HS-27A (cell line): ENCODE results near the gene MS4A15.
A peak's percentile ranks its signal among the peaks of the same experiment; 100 is the strongest.
"Not testable (repeated sequence)": the region's sequence is repeated elsewhere in the genome, so short reads cannot be mapped to it uniquely, and the experiment has no call there.

Source experiments
- DNase-seq: peaks from one replicate; pipeline ENCODE4 v3.0.0-alpha.2; 2012; ENCODE audit warnings: low read depth, missing footprints

Gene MS4A15

DNA sequence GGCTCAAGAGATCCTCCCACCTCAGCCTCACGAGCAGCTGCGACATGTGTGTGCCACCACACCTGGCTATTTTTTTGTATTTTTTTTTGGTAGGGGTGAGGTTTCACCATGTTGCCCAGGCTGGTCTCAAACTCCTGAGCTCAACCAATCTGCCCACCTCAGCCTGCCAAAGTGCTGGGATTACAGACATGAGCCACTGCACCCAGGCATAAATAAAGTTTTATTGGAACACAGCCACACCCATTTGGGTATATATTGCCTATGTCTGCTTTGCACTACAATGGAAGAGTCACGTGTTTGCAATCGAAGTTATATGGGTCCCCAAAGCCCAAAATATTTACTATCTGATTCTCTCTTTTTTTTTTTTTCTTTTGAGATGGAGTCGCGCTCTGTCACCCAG is 1.8 kb upstream of the MS4A15 start:
- no peak for DNase-seq

DNA sequence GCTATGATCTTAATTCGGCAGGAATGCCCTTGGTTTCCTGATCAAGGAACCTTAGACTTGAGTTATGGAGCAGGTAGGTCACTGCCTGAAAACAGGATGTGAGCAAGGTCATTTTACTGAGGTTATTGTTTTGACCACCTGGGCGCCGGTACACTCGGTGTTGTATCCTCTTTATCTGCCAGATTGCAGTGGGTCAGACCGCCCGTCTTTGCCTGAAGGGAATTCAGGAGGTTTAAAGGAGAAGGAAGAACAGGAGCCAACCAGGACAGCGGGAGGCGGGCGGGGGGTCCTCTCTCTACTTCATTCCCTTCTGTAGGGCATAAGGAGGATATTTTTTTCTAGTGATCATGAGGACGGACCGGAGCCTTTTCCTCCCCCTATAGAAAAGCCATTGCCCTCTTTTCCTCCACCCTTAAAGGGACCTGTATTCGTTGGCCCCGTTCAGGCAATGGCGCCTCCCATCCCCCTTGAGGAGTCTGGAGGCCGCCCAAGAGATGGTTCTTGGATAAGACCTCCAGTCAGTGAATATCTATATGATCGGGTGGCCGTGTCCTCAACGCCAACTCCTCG is 649 bp downstream of the MS4A15 start:
- no peak for DNase-seq

DNA sequence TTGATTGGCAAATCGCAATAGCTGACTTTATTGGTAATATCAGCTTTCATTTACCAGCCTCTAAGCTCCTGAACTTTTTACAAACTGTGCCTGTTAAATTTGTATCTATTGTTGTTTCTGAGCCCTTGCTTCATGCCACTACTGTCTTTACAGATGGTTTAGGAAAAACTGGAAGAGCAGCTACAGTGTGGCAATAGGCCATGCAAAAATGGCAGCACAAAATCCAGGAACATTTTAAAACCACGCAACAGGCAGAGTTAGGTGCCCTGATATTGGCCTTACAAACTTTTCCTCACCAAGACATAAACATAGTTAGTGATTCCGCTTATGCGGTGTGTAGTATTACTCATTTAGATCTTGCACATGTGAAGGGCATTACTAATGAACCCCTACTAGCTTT is 2.0 kb downstream of the MS4A15 start:
- not testable (repeated sequence) for DNase-seq

DNA sequence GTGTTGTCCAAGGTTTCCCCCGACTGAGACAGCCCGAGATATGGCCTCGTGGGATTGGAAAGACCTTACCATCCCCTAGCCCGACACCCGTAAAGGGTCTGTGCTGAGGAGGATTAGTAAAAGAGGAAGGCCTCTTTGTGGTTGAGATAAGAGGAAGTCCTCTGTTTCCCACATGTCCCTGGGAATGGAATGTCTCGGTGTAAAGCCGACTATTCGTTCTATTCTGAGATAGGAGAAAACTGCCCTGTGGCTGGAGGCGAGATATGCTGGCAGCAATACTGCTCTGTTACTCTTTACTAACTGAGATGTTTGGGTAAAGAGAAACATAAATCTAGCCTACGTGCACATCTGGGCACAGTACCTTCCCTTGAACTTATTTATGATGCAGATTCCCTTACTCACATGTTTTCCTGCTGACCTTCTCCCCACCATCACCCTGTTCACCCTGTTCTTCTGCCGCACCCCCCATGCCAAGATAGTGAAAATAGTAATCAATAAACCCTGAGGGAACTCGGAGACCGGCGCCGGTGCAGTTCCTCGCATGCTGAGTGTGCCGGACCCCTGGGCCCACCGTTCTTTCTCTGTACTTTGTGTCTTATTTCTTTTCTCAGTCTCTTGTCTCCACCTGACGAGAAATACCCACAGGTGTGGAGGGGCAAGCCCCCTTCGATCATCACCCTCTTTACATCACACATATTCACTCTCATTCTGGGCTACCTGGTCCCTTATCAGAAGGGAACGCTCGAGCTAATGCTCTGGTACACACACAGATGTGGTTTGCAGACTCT is 3.0 kb downstream of the MS4A15 start:
- DNase-seq: not testable (repeated sequence)

DNA sequence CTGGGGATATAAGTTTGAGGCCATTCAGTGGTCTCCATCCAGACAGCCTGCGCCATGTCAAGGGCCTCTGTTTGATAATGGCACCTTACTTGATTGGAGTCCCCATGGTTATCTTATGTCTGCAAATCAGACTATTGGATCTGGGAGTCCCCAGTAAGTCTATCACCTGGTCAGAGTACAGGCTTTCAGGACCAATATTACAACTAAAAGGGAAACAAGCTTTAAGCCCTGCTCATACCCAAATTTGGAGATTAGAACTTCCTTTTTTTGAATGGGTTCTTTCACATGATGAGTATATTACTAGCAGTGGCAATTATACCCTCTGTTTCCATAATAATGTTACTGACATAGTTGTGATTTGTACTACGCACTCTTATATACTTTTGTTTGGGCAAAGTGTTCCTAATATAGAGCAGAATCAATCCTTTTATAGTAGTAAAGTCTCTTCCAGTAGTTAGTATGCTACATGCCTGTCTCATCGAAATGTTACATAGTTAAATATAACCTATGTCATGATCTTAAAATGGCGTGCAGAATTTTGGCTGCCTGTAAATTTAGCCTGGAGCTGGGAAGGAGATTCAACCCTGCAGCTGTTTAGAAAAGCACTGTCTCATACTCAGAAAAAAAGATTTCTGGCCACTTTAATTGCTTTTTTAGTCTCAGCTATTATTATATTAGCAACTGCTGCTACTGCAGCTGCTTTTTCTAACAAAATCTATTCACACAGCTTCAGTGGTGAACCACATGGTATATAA is 4.9 kb downstream of the MS4A15 start:
- no peak for DNase-seq

DNA sequence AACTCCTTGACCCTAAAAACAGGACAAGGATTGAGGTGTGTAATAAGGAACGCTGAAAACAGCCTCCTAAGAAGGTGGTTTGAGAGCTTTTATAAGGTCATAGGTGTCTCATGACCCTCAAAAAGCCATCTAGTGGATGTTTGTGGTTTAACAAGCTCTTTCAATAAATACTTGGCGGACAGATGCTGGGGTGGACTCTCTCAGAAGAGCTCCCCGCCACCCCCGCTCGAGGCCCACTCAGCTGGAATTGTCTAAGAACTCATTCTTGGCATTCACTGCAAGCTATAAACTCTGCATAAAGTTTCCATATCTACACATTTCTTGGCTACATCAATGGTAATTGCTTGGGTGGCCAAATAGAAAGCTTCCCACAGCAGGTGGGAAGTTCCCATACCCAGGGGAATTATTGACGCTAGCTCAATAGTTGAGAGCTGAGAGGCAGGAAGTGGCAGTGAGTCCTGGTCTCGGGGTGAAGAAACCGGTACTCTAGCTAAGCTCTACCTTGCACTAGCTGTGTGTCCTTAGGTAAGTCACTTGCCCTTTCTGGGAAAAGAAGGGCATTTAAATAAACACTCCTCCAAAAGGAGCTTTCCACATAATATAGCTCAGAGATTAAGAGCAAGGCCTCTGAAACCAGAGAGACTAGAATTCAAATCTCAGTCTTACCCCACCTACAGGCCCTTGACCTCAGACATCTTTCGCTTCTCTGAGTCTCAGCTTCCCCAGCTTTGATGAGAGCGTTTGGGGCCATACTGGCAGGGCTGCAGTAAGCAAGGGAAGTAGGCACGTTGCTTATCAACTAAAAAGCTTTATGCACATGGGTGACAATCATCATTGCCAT is 6.4 kb downstream of the MS4A15 start:
- DNase-seq: no peak

DNA sequence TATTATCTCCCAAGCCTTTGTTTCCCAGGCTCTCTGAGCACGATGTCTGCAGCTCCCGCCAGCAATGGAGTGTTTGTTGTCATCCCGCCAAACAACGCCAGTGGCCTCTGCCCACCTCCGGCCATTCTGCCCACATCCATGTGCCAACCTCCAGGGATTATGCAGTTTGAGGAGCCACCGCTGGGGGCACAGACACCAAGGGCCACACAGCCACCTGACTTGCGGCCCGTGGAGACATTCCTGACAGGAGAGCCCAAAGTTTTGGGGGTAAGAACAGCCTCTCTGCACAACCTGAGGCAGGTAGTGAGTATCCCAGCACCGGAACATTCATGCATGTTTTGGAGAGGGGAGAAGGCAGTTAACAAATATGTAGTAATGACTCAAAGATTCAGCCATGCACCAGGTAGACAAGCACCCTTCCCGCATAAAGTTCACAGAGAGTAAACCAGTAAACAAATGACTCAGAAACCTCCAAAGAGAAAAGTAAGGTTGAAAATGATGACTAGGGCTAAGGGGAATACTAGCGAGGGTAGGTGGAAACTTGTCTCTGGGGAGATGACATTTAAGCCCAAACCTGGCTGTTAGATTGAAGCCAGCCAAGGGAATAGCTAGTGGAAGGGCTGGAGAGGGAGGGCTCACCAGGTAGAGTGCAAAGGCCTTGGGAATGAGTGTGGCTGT is 7.2 kb downstream of the MS4A15 start:
- no peak for DNase-seq

DNA sequence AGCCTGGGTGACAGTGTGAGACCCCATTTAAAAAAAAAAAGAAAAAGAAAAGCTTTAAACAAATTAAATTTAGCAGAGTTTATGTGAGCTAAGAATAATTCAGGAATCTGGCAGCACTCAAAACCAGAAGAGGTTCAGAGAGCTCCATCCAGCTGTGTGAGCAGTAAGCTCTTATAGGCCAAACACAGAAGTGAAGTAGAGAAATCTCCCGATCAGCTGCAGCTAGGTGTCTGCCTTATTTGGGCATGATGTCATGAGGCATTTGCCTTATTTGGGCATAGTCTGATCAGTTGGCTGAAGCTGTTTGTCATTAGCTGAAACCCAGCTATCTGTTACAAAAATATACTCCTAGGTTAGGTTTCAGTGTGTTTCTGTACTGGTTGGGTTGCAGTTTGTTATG is 8.2 kb downstream of the MS4A15 start:
- DNase-seq: no peak

DNA sequence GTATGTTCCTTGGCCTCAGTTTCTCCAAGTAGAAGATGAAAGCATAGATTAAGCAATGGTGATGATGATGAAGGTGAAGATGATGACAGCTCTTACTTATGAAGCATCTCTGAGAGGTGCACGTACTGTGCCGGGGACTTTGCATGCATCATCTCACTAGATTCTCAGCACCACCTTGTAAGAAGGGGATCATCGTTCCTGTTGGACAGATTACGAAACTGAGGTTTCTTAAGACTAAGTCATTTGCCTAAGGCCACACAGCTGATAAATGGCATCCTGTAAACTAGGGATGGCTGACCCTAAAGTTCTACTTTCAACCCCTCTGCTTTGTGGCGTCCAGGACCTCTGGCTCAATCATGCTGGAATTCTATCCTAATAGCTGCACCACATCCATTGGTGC is 8.7 kb downstream of the MS4A15 start:
- DNase-seq: no peak

DNA sequence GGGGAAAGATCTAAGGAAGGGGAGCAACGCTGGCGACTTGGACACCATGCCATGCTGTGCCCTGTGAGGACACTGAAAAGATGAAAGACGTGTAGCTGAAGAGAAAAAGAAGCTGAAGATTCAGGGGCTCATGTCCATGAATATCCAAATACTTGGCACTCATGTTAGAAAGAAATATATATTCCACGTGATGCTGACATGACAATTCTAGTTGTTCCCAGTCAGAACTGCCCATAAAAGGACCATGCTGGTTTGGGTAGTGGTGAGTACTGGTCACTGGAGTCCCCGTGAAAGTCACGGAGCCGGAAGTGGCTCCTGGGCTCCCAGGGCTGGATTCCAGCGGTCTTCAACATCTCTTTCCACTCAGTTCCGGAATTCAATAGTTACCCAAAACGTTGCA is 9.9 kb downstream of the MS4A15 start:
- DNase-seq: no peak

DNA sequence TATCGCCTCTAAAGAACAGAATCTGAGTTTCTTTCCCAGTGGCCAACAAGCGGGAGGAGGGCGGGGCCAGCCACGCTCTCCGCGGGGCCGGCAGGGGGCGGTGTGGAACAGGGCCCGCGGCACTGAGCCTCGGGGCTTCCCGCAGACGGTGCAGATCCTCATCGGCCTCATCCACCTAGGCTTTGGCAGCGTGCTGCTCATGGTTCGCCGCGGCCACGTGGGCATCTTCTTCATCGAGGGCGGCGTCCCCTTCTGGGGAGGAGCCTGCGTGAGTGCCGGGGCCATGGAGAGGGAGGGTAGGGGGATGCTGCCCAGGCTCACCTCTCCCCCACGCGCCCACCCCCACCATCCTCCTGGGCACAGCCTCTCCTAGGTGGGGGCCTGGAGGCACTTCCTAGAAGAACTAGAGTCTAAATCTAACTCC is 10.7 kb downstream of the MS4A15 start:
- DNase-seq: no peak

DNA sequence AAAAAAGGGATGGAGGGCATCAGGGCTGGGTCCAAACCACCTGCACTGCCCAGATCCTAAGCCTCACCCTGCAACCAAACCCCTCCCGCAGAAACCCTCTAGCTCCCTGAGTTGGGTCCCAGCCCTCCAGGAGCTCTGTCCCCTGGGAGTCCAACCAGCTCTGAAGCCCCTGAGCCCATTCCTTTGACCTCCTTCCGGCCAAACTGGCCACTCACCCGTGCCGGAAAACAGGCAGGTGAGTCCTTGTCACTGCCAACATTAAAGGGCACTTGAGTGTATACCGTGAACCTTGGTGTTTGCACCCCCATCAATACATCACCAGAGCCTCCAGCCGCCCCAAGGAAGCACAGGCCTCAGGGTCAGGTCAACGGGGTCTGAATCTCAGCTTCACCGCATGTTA is 11.5 kb downstream of the MS4A15 start:
- DNase-seq: no peak

DNA sequence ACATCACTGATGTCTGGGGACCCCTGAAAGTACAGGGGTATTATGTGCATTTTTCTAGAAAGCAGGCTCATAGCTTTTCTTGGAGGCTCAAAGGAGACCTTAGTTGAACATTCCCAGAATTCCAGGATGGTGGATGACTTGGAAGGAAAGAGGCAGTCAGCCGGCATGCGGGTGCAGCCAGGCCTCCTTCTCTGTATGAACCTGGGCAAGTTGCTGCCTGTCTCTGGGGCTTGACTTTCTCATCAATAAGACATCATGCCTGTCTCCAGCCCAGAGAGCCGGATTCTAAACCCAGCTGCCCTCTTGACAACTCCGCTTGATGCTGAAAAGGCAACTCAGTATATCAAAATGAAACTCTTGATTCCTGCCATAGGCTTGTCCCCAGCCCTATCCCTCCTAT is 12.6 kb downstream of the MS4A15 start:
- DNase-seq: no peak

DNA sequence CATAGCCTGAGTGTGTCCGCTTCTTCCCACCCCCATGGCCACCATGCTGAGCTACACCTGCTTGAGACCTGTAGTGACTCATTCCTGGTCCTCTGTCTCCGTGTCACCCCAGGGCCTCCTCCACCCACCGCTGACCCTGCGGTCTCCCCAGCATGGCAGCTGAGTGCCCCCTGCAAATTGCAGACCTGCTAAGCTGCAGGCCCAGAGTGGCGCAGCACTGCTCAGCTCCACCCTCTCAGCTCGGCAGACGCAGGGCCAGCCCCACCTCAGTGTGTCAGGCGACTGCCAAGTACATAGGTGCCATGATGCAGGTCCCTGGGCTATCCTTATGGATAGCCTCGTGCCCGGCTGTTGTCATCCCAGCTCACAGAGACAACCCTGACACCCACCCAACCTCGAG is 13.1 kb downstream of the MS4A15 start:
- DNase-seq: no peak

DNA sequence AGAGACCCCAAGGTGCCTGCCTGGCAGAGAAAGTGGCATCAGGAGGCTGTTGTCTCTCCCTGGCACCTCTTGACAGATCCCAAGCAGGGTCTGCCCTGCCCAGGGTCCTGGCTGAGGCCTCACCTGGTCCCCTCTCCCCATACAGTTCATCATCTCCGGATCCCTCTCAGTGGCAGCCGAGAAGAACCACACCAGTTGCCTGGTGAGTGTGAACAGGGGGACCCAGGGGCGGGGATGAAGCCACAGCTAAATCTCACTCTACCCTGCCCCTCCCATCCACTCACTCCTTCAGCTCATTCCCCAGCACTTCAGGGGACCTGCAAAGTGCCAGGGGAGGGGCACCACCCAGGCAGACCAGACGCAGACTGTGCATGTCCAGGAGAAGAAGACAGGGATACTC is 14.5 kb downstream of the MS4A15 start:
- DNase-seq: no peak

DNA sequence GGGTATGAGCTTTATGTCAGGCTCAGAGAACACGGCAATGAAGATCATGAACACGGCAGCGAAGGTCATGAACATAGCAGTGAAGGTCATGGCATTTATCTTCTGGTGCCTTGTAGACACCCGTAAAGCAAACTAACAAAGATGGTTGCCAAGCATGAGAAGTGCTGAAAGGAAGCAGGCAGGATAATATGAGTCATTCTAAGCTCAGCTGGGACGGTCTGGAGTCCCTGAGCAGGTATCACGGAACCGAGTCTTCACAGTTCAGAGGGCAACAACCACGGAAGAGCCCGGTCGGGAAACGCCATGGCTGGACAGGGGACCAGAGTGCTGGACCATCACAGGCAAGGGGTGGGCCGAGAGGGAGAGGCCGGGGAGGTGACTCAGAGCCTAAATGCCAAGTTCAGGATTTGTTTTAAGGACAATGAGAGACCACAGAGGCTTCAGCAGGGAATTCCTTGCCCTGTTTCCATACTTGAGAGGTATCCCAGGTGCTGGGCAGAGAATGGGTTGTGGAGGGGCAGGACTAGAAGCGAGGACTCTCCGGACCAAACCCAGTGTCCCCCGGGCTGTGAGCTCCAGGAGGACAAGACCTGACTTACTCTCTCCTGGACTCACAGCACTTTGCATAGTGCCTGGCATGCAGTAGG is 15.3 kb downstream of the MS4A15 start:
- no peak for DNase-seq

DNA sequence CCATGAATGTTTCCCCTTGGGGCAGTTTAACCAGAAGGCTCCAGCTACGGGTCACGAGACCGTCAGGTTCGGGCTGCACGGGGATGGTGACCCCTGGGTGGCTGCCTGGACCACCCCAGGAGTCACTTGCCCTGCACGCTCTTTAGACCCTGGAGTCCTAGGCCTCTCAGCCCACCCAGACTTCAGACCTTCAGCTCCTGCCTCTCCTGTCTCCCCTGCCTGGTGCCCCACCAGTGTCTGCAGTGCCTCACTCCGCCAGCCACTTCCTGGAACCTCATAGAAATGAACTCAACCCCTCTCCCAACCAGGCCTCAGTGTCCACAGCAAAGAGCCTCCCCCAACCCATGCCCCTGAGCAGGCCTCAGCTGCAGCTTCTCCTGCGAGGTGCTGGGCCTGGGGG is 16.0 kb downstream of the MS4A15 start:
- DNase-seq: no peak

DNA sequence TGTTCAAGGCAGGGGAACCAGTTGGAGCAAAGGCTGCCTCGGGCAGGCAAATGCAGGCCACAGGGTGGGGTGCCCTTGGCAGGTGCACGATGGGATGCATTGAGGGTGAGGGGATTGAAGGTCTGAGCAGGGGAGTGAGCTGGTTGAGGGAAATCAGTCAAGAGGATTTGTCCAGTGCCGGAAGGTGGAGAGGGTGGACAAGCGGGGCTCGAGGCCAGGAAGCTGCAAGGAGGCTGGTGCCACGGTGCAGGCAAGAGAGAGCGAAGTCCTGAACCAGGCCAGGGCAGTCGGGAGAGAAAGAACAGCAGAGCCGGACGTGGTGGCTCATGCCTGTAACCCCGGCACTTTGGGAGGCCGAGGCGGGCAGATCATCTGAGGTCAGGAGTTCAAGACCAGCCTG is 18.1 kb downstream of the MS4A15 start:
- DNase-seq: no peak

DNA sequence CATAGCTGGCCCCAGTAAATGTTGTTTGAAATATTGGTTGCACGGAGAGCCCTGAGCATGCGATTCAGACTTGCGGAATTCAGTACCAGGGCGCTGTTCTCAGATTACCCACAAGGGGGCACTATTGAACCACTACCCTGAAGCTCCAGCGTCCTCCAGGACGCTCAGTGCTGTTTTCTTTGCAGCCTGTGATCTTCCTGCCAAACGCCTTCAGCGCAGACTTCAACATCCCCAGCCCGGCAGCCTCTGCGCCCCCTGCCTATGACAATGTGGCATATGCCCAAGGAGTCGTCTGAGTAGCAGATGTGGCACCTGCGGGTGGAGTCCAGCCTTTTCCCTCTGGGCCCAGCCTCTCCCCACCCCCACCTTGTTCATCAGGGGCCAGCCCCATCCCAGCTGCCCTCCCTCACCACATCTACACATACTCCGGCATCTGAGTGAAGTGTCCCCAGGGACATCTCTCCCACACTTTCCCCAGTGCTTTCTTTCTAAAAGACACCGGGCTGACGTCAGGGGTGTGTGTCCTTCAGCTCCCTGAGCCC is 18.8 kb downstream of the MS4A15 start:
- DNase-seq: peak; percentile 73

DNA sequence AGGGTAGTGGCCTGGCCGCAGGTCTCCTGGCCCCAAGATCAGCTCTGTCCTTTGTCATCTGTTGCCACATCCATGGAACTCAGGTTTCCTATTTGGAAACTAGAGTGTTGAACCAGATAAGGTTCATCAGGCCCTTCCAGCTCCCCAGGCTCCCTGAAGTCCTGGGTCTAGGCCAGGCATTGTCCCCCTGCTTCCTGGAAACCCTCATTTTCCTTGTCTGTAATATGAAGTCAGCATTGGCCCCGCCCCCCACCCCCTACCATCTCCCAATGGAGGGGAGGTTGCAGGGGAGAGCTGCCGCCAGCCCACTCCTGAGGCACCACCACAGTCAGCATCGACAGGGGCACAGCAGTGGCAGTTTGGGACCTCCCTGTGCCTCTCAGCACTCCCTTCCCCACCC is 19.5 kb downstream of the MS4A15 start:
- DNase-seq: no peak

DNA sequence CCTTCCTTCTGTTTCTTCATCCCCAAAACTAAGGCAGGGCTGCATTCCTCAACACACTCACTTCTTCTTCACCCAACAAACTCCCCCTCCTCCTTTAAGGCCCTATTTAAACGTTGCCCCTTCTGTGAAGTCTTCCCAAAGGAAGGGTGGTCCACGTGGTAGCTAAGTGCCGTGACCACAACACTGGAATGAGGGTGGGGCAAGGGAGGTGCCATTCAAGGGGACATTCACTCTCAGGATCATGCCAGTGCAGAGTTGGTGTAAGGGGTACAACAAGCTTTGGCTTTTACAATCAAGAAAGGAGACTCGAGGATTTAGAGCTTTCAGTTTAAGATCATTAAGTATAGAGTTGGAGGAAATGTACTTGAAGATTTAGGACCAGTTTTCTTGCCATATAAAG is 20.4 kb downstream of the MS4A15 start:
- peak; percentile 8 for DNase-seq
